Dedifferentiated amniotic fluid mesenchymal stem cell (primary cell): ENCODE data around the gene MAN1A2.
"Not testable (repeated sequence)": the region's sequence is repeated elsewhere in the genome, so short reads cannot be mapped to it uniquely, and the experiment has no call there.

Source experiments
- DNase-seq: peaks from one replicate; pipeline ENCODE4 v3.0.0-alpha.2; 2016; ENCODE audit errors: extremely low spot score

Gene MAN1A2

DNA sequence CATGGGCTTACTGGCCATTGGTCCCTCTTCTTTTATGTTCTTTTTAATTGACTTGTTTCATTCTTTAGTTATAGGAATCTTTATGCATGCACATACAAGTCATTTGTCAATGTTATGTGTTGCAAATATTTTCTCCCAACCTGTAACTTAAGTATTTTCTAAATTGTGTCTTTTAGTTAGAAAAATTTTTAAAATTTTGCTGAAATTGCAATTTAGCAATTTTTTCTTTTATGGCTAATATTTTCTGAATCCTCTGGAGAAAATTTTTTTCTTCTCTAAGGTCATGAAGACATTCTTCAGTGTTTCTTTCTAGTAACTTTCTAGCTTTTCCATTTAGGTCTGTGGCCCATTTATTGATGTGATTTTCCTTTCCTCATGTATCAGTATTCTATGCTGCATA, 189.7 kb downstream of the MAN1A2 start:
- no peak for DNase-seq

DNA sequence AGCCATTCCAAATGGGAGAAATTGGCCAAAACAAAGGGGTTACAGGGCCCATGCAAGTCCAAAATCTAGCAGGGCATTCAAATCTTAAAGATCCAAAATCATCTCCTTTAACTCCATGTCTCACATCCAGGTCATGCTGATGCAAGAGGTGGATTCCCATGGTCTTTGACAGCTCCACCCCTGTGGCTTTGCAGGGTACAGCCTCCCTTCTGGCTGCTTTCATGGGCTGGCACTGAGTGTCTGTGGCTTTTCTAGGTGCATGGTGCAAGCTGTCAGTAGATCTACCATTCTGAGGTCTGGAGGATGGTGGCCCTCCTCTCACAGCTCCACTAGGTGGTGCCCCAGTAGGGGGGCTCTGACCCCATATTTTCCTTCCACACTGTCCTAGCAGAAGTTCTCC, 191.2 kb downstream of the MAN1A2 start:
- DNase-seq, result not testable (repeated sequence)

DNA sequence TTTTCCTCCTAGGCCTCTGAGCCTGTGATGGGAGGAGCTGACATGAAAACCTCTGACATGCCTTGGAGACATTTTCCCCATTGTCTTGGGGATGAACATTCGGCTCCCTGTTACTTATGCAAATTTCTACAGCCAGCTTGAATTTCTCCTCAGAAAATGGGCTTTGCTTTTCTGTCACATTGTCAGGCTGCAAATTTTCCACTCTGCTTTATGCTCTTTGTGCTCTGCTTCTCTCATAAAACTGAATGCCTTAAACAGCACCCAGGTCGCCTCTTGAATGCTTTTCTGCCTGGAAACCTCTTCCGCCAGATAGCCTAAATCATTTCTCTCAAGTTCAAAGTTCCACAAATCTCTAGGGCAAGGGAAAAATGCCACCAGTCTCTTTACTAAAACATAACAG, 191.9 kb downstream of the MAN1A2 start:
- no peak for DNase-seq

DNA sequence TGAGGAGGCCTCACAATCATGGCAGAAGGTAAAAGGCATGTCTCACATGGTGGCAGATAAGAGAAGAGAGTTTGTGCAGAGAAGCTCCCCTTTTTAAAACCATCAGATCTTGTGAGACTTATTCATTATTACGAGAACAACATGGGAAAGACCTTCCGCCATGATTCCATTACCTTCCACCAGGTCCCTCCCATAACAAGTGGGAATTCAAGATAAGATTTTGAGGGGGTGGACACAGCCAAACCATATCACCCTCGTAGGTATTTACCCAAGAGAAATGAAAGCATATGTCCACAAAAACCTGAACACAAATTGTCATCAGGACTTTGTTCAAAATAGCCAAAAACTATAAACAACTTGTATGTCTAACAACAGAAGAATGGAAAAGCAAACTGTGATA, 192.7 kb downstream of the MAN1A2 start:
- no peak for DNase-seq

DNA sequence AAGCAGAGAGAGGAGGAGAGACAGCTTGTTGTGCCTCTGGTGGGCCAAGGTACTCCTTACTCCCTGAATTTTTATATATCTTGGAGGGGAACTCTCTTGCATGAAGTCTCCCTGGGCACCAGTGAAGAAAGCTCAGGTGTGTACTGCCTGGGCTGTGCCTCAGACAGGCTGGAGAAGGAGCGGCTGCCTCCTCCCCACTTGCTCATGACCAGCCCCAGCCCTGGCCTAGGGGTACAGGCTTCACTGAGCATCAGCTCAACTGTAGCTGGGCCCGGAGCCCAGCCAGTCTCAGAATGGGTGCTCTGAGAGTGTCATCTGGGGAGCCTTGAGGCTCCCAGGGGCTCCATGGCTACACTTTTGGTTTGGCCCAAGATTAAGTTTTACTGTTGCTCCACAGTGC, 193.8 kb downstream of the MAN1A2 start:
- DNase-seq, result no peak

DNA sequence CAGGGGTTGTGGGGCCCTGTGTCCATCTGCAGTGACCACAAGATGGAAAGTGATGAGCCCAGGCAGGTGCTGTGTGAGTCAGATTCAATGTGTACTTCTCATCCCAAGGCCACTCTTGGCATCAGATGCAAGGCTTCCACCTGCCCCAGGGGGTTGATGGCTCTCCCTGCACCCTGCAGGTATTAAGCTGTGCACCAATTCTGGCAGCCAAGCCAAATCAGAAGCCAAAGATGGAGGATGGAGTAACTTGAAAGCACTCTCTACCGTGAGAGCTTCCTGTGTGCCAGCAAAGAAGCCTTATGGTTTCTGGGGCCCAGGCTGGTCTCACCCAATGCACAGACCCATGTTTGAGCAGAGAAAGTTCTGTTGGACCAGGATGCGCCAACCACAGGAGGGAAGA, 194.3 kb downstream of the MAN1A2 start:
- DNase-seq, result no peak

DNA sequence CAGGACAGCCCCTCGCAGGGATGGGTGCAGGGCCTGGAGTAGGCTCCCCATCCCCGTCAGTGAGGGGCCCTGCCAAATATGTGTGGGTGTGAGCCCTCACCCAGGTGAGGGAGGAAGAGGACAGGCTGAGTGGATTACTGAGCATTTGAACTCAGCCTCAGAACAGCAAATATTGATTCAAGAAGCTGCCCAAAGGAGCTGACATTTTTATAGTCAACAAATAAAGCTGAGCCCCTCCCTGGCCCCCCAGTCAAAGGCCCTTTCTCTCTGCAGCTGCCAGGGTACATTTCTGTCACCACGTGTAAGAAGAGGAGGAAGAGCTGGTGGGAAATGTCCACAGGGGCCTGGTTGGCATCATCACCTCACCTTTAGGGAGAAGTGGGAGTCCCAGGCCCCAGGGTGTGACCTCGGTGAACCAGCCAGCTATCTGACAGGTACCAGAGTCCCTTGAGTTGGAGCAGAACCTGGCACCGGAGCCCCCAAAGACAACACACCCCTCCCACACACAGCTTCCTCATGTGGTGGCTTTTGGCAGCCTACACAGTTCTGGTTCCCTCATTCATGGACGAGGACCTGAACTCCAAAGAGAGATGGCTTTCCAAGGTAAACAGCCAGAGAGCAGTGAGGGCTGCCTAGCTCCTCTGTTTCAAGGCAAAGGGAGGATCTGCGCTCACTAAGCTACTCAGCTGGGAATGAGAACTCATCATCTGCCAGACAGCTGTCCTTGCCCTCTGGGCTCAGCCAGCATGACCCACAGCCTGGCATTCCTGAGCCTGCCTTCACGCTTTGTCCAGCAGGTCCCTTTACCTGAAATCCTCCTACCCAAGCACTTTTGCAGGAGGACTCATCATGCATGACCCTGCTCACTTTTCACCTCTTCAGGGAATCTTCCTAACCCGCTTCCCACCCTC, 195.6 kb downstream of the MAN1A2 start:
- no peak for DNase-seq

DNA sequence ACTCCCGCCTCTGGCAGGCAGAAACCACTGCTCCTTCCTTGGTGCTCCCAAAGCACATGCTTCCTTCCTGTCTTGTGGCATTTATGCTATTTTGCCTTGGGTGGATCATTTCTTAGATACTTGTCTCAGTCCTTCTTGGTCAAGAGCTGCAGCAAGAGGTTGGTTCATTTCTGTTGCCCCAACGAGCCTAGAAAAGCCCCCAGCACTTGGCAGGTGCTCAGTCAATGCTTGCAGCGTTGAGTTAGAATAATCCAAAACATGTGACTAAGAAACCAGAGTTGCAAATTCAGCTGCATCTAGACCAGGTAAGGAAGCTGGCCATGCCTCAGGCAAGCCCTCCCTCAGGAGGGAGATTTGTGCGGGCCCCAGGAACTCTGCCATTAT, 196.2 kb downstream of the MAN1A2 start:
- no peak for DNase-seq

DNA sequence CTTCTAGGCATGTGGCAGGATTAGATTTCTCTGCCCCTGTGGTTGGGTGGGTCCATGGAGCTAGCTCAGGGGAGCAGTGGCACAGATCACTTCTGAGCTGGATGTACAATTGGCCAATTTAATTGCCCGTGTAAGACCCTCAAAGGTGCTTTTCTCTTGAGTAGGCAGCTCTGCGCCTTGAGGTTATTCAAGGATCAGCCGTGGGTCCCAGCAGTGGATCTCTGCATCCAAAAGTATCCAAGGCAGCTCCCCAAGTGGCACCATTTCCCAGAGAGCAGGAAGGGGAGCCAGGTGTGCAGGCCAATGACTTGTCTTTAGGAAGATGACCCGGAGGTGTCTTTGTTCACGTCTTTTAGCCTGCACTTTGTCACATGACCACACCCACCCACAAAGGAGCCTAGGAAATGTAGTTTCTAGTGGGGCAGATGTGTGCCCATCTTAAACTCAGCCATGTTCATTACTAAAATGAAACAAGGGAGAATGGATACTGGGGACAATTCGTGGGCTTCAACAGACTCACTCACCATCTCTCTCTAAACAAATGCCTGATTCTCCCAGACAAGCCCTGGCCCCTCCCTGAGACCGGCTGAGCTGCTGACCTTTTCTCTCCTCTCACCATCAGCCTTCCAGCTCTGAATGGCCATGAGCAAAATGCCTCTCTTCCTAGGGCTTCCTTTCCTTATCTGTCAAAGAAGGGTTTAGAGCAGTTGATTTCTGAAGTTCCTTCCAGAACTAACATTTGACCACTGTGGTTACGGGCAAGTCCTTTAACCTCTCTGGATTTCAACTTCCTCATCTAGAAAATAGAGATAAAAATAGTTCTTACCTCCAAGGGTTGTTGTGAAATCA, 197.2 kb downstream of the MAN1A2 start:
- DNase-seq, result no peak

DNA sequence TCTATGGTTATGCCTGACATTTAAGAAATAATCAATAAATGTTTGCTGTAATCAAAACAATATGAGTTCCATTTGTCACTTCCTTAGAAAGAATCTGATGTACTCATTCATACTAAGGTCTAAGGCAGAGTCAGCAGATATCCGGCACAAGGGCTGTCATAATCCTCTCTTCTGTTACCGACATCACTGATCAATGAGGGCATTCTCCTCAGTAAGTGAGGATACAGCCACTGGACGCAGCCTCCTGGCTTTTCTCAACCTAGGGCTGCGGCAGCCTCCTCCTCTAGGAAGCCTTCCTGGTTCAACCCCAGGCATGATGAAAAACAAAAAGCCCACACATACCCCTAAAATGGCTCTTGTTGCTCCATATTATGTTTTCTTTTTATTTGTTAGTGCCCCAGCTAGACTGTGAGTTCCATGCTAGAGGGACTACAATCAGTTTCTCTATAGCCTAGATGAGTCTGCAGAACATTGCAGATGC, 197.9 kb downstream of the MAN1A2 start:
- DNase-seq, result no peak

DNA sequence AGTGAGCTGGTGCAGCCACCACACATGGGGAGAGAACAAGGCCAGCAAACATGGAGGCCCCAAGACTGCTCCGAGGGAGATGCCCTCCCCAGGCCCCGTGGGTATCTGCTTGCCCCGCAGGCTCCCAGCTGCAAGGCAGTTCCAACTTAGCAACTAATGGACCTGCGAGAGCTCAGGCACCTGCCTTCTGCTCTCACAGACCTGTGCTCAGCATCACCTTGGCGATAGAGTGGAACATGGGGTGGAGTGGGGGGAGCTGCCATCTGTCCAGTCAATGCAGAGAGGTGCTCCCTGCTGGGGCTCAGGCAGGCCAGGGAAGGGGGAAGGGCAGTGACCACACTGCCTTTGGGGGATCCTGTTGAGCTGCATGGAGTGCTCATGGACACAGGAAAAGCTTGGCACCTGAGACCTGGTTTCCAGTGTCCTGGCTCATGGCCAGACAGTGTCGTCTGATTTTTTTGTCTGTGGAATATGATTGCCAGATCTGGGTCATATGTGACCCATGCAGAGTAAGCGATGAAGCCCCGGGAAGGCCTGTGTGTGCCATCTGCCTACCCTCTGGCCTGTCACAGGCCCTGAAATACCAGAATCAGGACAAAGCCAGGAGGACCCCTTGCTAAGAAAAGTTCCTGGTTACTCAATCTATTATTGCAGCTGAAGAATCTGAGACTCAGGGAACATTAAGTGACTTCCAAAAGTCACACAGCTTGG, 198.7 kb downstream of the MAN1A2 start:
- no peak for DNase-seq

DNA sequence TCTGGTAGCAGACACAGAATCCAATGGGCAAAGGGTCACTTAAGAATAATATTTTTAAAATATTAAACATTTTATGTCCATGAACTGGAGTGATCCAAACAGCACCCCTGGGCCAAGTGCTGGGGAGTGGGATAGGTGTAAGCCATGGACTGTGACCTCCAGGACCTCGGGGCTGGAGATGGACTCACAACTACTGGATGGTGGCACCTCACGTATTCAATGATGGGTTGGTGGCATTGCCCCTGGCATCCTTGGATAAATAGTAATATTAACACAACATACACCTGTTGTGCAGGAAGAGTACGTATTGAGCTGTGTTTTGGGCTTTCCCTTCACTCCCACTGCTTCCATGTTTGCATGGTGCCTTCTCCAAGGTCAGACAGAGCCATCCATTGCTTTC, 199.3 kb downstream of the MAN1A2 start:
- DNase-seq, result no peak

DNA sequence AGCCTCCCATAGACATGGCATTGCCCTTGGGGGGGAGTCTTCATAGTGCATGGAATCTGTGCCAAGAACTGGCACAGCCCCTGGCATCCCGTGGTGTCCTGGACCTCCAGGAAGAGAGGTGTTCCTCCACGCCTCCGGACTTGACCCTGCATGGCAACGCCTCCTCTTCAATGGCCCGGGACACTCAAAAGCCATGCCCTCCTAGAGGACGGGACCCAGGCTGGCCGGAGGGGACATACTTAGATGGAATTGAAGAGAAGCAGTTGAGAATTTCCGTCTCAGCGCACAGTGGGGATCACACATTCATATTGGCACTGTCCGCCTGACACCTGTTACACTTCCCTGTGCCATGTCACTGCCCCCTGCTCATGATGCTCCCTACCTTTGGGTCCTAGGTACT, 200.2 kb downstream of the MAN1A2 start:
- no peak for DNase-seq

DNA sequence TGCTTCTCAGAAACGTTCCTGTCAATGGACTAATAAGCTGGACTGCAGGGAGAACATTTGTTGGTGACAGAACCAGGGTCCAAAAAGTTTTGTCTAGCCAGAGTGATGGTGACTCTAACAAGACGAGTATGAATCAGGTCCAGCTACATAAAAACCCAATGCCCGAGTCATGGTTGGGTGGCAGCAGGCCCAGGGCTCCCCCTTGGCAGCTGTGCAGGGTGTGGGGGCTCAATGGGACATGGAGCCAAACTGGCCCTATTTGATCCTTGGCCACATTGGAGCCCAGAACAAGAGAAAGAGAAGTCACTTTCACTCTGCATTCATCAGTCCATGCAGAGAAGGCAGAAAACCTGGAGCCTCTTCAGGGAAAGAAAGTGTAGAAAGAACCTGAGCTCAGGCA, 200.7 kb downstream of the MAN1A2 start:
- DNase-seq, result no peak

DNA sequence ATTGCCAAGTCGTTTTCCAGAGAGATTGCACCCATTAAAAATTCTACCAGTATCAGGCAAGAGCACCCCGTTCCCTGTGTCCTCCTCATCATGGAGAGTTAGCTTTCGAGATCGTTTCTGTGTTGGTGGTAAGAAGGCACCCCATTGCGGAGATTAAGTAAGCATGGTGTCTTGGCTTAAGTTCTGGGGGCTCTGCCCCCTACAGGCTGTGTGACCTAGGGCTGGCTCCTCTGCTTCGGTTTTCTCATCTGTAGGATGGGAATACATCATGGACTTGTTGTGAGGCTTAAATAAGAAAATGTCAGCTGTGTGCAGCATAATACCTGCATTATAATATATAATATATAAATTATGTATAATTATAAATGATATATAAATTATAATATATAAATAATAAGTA, 201.8 kb downstream of the MAN1A2 start:
- DNase-seq, result no peak

DNA sequence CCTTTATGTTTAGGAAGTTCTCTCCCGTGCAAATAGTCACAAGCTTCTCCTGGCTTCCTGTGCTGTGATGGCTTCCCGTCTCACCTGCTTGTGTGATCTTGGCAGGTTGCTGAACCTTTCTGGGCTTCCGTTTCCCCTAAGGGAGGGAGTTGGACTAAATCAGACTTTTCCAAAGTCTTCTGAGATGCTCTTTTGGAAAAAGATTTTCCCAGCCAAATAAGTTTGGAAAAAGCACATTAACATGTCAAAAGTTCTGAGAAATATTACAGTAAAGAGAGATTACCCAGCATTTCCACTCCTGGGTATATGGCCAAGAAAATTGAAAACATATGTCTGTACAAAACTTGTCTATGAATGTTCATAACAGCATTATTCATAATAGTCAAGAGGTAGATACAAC, 202.6 kb downstream of the MAN1A2 start:
- no peak for DNase-seq

DNA sequence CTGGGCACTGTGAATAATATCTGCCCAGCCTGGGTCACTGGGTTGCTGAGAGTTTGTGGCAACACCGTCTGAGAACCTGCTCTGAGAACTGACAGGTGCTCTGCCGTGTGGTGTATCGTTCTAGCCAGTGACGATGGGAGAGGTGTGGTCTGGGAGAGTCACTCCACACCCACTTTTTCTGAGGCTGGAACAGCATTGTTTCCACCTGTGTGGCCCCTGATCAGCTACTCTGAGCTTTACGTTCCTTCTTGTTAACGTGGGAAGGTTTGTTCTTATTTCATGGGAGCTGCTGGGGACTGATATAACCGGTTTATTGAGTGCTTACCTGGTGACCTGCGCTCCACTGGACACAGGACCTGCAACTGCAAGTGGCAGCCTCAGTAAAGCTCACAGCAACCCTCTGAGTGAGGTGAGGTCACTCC, 203.8 kb downstream of the MAN1A2 start:
- DNase-seq, result no peak

DNA sequence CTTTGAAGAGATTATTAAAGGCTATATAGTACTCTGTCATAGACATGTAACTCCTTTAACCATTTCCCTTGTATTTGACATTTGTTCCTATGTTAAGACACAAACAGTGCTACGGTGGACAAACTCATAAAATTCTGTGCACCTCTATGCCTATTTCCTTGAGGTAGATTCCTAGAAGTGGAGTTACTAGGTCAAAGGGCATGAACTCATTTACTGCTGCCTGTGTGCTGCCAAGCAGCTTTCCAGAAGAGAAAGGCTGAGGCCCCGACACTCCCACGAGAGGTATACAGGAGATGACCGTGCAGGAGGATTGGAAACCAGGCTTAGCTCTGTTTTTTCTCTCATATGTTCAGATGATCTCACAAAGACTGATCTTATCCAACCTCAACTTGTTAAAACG, 204.2 kb downstream of the MAN1A2 start:
- DNase-seq, result no peak

DNA sequence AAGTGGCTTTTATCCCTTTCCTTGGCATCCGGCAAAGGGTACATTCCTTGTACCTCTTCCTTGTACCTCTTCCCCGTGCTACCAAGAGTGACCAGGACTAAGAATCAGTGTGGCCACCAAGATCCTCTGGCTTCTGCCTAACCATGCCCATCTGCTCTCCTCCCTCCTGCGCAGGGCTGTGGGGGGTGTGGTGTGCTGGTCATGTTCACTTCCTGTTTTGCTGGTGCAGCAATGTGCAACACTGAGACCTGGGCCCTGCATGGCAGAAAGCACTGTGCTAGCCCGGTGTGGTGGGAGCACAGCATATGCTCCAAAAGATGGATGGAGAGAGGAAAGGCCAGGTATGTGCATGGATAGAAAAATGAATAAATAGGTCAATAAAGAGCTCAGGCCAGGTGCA, 205.3 kb downstream of the MAN1A2 start:
- DNase-seq, result no peak

DNA sequence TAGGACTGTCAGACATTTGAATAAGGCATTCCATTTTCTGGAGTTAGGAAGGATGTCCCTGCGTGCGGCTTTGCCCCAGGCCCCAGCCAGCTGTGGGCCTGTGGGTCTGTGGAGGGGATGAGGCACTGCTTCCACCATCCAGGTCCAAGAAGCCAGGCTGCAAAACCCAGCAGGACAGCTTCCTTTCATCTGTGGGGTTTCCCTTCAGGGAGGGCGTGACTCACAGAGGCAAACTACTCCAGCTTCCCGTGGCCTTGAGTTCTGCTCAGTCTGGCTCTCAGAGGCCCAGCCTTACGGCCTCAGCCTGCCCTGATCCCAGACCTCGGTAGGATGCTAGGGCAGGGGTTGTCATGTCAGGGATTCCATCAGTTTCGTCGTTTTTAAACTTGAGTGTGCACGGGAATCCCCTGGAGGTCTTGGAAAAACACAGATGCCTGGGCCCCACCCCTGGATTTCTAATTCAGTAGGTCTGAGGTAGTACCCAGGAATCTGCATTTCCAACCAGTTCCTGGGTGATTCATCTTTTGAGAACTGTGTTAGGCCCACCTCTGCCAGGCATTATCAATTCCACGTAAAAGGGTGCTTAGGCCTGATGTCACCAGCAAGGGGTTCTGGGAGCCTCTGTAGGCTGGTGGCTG, 206.3 kb downstream of the MAN1A2 start:
- no peak for DNase-seq

DNA sequence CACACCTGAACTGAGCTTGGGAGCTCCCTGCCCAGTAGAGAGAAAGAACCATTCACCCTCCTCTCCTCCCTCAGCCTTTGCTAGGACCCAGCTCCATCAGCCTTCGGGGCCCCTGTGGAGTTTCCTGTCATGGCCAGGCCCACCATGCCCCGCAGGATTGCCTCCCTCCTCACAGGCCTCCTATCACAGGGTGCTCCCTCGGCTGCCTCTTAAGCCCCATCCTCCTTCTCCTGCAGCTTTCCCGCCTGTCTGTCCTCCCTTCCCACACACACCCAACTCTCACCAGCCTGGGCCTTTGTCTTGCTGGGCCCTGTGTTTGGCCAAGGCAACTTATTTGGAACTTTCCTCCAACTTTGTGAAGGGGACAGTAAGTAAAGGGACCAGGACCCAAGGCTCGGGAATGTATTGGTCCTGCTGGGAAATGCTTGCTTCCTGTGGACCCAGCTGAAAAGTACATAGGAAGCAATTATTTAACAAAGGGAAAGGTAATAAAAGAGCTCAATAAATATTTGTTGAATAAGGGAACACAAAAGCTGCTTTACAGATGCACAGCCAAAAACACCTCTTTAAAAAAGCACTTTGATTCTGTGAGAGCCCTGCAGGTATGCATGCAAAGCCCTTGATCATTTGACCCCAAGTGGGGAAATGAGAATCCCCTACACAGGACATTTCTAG, 207.0 kb downstream of the MAN1A2 start:
- no peak for DNase-seq
